Endothelial cell of umbilical vein (primary cell): ENCODE results near the gene TECTB. TPM values are rescaled to one million over a fixed set of nuclear protein-coding genes. Genes with fewer than 3 reads are reported as not detected.

Experiments
- BruUV-seq: library from RNA; stranded (reverse); fragments of 400-500 nt; replicated peaks from 2 replicates; lab custom pipeline; 2021; lab: Mats Ljungman, UMichigan
- CTCF ChIA-PET: fragments of 300-600, 350-600 bp; sonication (Branson Sonifier 250); formaldehyde crosslinking; loops from one replicate; lab custom pipeline; 2021; ENCODE audit warnings: antibody characterized with exemption, inconsistent platforms; lab: Charles Lee
- POLR2A ChIA-PET: fragments of 300-600, 350-600 bp; sonication (Branson Sonifier 250); formaldehyde crosslinking; loops from one replicate; lab custom pipeline; 2021; ENCODE audit warnings: antibody characterized with exemption, inconsistent platforms; lab: Charles Lee
- DNase-seq: peaks from one replicate; pipeline ENCODE4 v3.0.0-alpha.2; 2011; ENCODE audit warnings: low read depth, low spot score
- FAIRE-seq: peaks from 2 replicates; lab custom pipeline; 2011; peaks lifted over from hg19 to GRCh38; lab: Jason Lieb, UNC
- H2AFZ ChIP-seq: 2 replicates; pipeline ENCODE4 v1.6.0; 2012; ENCODE audit warnings: low read depth, low read length, control low read depth, inconsistent platforms
- H3K27ac ChIP-seq: 2 replicates; pipeline ENCODE4 v1.5.1; 2011; ENCODE audit warnings: low read depth, mild to moderate bottlenecking, control low read depth, low read length, moderate library complexity; ENCODE audit not compliant: insufficient read depth
- H3K27me3 ChIP-seq, 2 experiments: 2 replicates each; pipeline versions ENCODE4 v1.6.0 to v1.6.1; 2011; ENCODE audit warnings: low read length in 2 of 2, mixed read lengths in 1 of 2; ENCODE audit not compliant: control insufficient read depth in 2 of 2, insufficient read depth in 2 of 2
- H3K36me3 ChIP-seq, 2 experiments: 2 replicates in 1 of 2; 3 replicates in 1 of 2; pipeline ENCODE4 v1.5.1; 2011; ENCODE audit warnings: low read length in 2 of 2, mild to moderate bottlenecking in 1 of 2, moderate library complexity in 1 of 2; ENCODE audit not compliant: control insufficient read depth in 2 of 2, insufficient read depth in 2 of 2; ENCODE audit errors: extremely low read depth in 1 of 2
- H3K4me1 ChIP-seq: 3 replicates; pipeline ENCODE4 v1.5.1; 2011; ENCODE audit warnings: mild to moderate bottlenecking, low read length; ENCODE audit not compliant: control insufficient read depth, insufficient read depth; ENCODE audit errors: extremely low read depth
- H3K4me2 ChIP-seq: 2 replicates; pipeline ENCODE4 v1.6.1; 2011; ENCODE audit warnings: low read length, control low read depth, mixed read lengths; ENCODE audit not compliant: insufficient read depth
- H3K4me3 ChIP-seq, 3 experiments: fragments of 200-600 bp in 1 of 3; sonication (generic), shearing (Covaris generic) in 1 of 3; replicated peaks in 1 of 3; 2 replicates each; pipeline ENCODE4 v1.5.1; 2011 to 2016; ENCODE audit warnings: control low read depth in 3 of 3, low read length in 3 of 3, mild to moderate bottlenecking in 2 of 3, inconsistent platforms in 1 of 3, low read depth in 1 of 3, moderate library complexity in 1 of 3; ENCODE audit not compliant: insufficient read depth in 1 of 3
- H3K79me2 ChIP-seq: 2 replicates; pipeline ENCODE4 v1.6.0; 2012; ENCODE audit warnings: low read length, inconsistent platforms; ENCODE audit not compliant: control insufficient read depth, insufficient read depth
- H3K9ac ChIP-seq: replicated peaks from 2 replicates; pipeline ENCODE3; 2011; ENCODE audit warnings: low read length, control low read depth; ENCODE audit not compliant: insufficient read depth; ENCODE audit errors: extremely low read depth
- H3K9me1 ChIP-seq: replicated peaks from 3 replicates; pipeline ENCODE4 v1.6.0; 2011; ENCODE audit warnings: mild to moderate bottlenecking, low read length; ENCODE audit not compliant: control insufficient read depth, insufficient read depth; ENCODE audit errors: extremely low read depth
- H3K9me3 ChIP-seq: replicated peaks from 2 replicates; pipeline ENCODE4 v1.5.1; 2012; ENCODE audit warnings: low read length, inconsistent platforms; ENCODE audit not compliant: control insufficient read depth, insufficient read depth
- H4K20me1 ChIP-seq: replicated peaks from 2 replicates; pipeline ENCODE3; 2011; ENCODE audit warnings: mild to moderate bottlenecking, low read length; ENCODE audit not compliant: control insufficient read depth, insufficient read depth; ENCODE audit errors: extremely low read depth
- CTCF ChIP-seq, 2 donors: IDR thresholded peaks; 1 replicate in 1 of 2; 2 replicates in 1 of 2; pipeline ENCODE4 v1.5.1; 2011; ENCODE audit warnings: low read length in 2 of 2, mild to moderate bottlenecking in 2 of 2, moderate library complexity in 2 of 2, control low read depth in 1 of 2, inconsistent platforms in 1 of 2, low read depth in 1 of 2; ENCODE audit not compliant: insufficient read depth in 1 of 2; ENCODE audit errors: extremely low read depth in 1 of 2
- EZH2 ChIP-seq: IDR thresholded peaks from 2 replicates; pipeline ENCODE4 v1.6.1; 2012; ENCODE audit warnings: borderline replicate concordance, low read depth, mild to moderate bottlenecking, moderate library complexity, low read length, inconsistent platforms; ENCODE audit not compliant: severe bottlenecking
- FOS ChIP-seq: IDR thresholded peaks from 2 replicates; pipeline ENCODE4 v1.6.1; 2011; ENCODE audit warnings: mild to moderate bottlenecking, low read length, moderate library complexity, borderline replicate concordance; ENCODE audit not compliant: insufficient read depth
- GATA2 ChIP-seq: IDR thresholded peaks from 2 replicates; pipeline ENCODE4 v1.7.0; 2011; ENCODE audit warnings: low read depth, mild to moderate bottlenecking, moderate library complexity, mixed read lengths, low read length; ENCODE audit not compliant: insufficient read length, insufficient read depth
- JUN ChIP-seq: IDR thresholded peaks from 2 replicates; pipeline ENCODE4 v1.6.1; 2011; ENCODE audit warnings: borderline replicate concordance, low read depth; ENCODE audit not compliant: insufficient read length, insufficient read depth
- MAX ChIP-seq: IDR thresholded peaks from 2 replicates; pipeline ENCODE4 v1.6.1; 2011; ENCODE audit not compliant: insufficient read depth, insufficient read length
- MYC ChIP-seq: IDR thresholded peaks from one replicate; pipeline ENCODE4 v1.6.1; 2011; ENCODE audit warnings: mild to moderate bottlenecking, low read depth, low read length
- POLR2A ChIP-seq: IDR thresholded peaks from 2 replicates; pipeline ENCODE4 v1.6.1; 2012; ENCODE audit warnings: low read depth, mild to moderate bottlenecking, control low read depth, low read length
- POLR2AphosphoS5 ChIP-seq: IDR thresholded peaks from 2 replicates; pipeline ENCODE4 v1.6.1; 2012; ENCODE audit warnings: low read depth, mild to moderate bottlenecking, control low read depth, low read length, moderate library complexity; ENCODE audit not compliant: insufficient read depth
- dilution Hi-C: fragments of 300-500 bp; cut with MboI; formaldehyde crosslinking; loops from one replicate; pipeline ENCODE4 v1.15.0; 2019; ENCODE audit warnings: low sequenced_read_pairs; ENCODE audit not compliant: extremely low pct_ligation_motif_present
- intact Hi-C: fragments of 100-400 bp; cut with micrococcal nuclease; formaldehyde crosslinking; loops from one replicate; pipeline ENCODE4 v1.10.0; 2022
- polyA plus RNA-seq, 4 experiments: library from polyadenylated mRNA; depleted of rRNA in 3 of 4; stranded (reverse) in 3 of 4; unstranded in 1 of 4; fragments of >200 nt; gene quantifications; 2 replicates each; pipeline versions ENCODE4 v1.2.1 to v1.2.3, GENCODE V29; 2011 to 2012; ENCODE audit warnings: missing spikeins in 1 of 4
- total RNA-seq: library from RNA; stranded (reverse); gene quantifications from 2 replicates; pipeline ENCODE4 v1.2.3, GENCODE V29; 2021

TECTB gene
- total and polyA plus RNA-seq, 2 donors (not counting 3 experiments of a cell fraction or from before 2014, with no cell fraction given): not detected

- Histone ChIP-seq H3K79me2 (no peaks in the 10 kb centered on the region), H3K4me3 (no peak overlapping the region), H3K9me3 (no peaks in the 10 kb centered on the region), H3K4me1 (no peaks in the 10 kb centered on the region), H3K9me1 (no peaks in the 10 kb centered on the region), H3K36me3 (no peaks in the 10 kb centered on the region), H3K9ac (no peak overlapping the region), H3K27ac (no peak overlapping the region), H3K4me2 (no peak overlapping the region), H3K27me3 (no peaks in the 10 kb centered on the region), H2AFZ (no peak overlapping the region), H4K20me1 (no peaks in the 10 kb centered on the region)
- FAIRE-seq: no peak
- CTCF ChIA-PET: no interaction called here
- dilution Hi-C loops: no loop called here
- TF ChIP-seq JUN (no peak), POLR2A (no peak), POLR2AphosphoS5 (no peak), CTCF (IDR thresholded peaks at IDR 0.05; ENCODE audit: extremely low read depth in 1 of 2, insufficient read depth in 1 of 2, low read depth in 1 of 2, low read length in 2 of 2) (no peak), EZH2 (no peak), GATA2 (no peak), MAX (no peak), FOS (no peak), MYC (no peak)
- POLR2A ChIA-PET: no interaction called here
- no TSS peak for BruUV-seq
- DNase-seq: no peak
- intact Hi-C loops: no loop called here
These were observed 62.0 kb downstream of the TECTB start for GRCh38 chr10:112345202-112345601.
